SK-N-SH treated with all-trans-retinoic acid at 6 μM for 48 hours (cell line): ENCODE data around the gene LYPD6B.
A peak's percentile ranks its signal among the peaks of the same experiment; 100 is the strongest.

Source experiments
- ATAC-seq: fragments of 200-7000 bp; cut with Tn5 transposase; 3 replicates; pipeline ENCODE4 v1.9.1; 2020; ENCODE audit warnings: mild to moderate bottlenecking, moderate library complexity
- ARNTL ChIP-seq: fragments of 450-650 bp; formaldehyde crosslinking; IDR thresholded peaks from 2 replicates; pipeline ENCODE4 v1.5.0; 2020; ENCODE audit warnings: low read depth, mild to moderate bottlenecking, moderate library complexity, borderline replicate concordance
- BACH2 ChIP-seq: fragments of 250-450 bp; sonication (Bioruptor Pico); IDR thresholded peaks from 2 replicates; pipeline ENCODE4 v1.9.0; 2021; ENCODE audit warnings: mild to moderate bottlenecking, borderline replicate concordance
- CREB5 ChIP-seq: fragments of 250-450 bp; sonication (Bioruptor Pico); IDR thresholded peaks from 2 replicates; pipeline ENCODE4 v1.5.1; 2020; ENCODE audit warnings: low read depth, mild to moderate bottlenecking, moderate library complexity
- CSRNP3 ChIP-seq: fragments of 250-450 bp; sonication (Bioruptor Pico); IDR thresholded peaks from 2 replicates; pipeline ENCODE4 v1.5.1; 2021; ENCODE audit warnings: mild to moderate bottlenecking, moderate library complexity
- ESRRG ChIP-seq: fragments of 250-450 bp; sonication (Bioruptor Pico); IDR thresholded peaks from 2 replicates; pipeline ENCODE4 v1.6.1; 2021; ENCODE audit warnings: mild to moderate bottlenecking
- GLIS3 ChIP-seq: fragments of 250-450 bp; sonication (Bioruptor Pico); IDR thresholded peaks from 2 replicates; pipeline ENCODE4 v1.5.0; 2020; ENCODE audit warnings: mild to moderate bottlenecking, moderate library complexity
- ISL1 ChIP-seq: fragments of 250-450 bp; sonication (Bioruptor Pico); IDR thresholded peaks from 2 replicates; pipeline ENCODE4 v2.1.2; 2022; ENCODE audit warnings: mild to moderate bottlenecking, moderate library complexity
- OSR1 ChIP-seq: fragments of 250-450 bp; sonication (Bioruptor Pico); IDR thresholded peaks from 2 replicates; pipeline ENCODE4 v1.8.0; 2022; ENCODE audit warnings: moderate library complexity, mild to moderate bottlenecking, inconsistent platforms
- PATZ1 ChIP-seq: fragments of 250-450 bp; sonication (Bioruptor Pico); IDR thresholded peaks from 2 replicates; pipeline ENCODE4 v1.8.0; 2020; ENCODE audit warnings: mild to moderate bottlenecking, moderate library complexity, borderline replicate concordance
- POU6F1 ChIP-seq: fragments of 250-450 bp; sonication (Bioruptor Pico); IDR thresholded peaks from 2 replicates; pipeline ENCODE4 v1.8.0; 2021; ENCODE audit warnings: low read depth, mild to moderate bottlenecking, moderate library complexity, borderline replicate concordance
- PPARA ChIP-seq: fragments of 250-450 bp; sonication (Bioruptor Pico); IDR thresholded peaks from 2 replicates; pipeline ENCODE4 v1.5.0; 2020; ENCODE audit warnings: mild to moderate bottlenecking, borderline replicate concordance
- RARB ChIP-seq: fragments of 250-450 bp; sonication (Bioruptor Pico); IDR thresholded peaks from 2 replicates; pipeline ENCODE4 v1.8.0; 2021; ENCODE audit warnings: mild to moderate bottlenecking, moderate library complexity
- SNAI2 ChIP-seq: fragments of 250-450 bp; sonication (Bioruptor Pico); IDR thresholded peaks from 2 replicates; pipeline ENCODE4 v1.5.0; 2020; ENCODE audit warnings: mild to moderate bottlenecking, moderate library complexity
- TCF4 ChIP-seq: fragments of 250-450 bp; sonication (Bioruptor Pico); IDR thresholded peaks from 2 replicates; pipeline ENCODE4 v1.8.0; 2021; ENCODE audit warnings: mild to moderate bottlenecking, moderate library complexity, borderline replicate concordance
- TOX ChIP-seq: fragments of 250-450 bp; sonication (Bioruptor Pico); IDR thresholded peaks from 2 replicates; pipeline ENCODE4 v1.8.0; 2021; ENCODE audit warnings: mild to moderate bottlenecking, moderate library complexity, borderline replicate concordance
- TSHZ2 ChIP-seq: fragments of 250-450 bp; sonication (Bioruptor Pico); IDR thresholded peaks from 2 replicates; pipeline ENCODE4 v1.5.0; 2020; ENCODE audit warnings: mild to moderate bottlenecking, moderate library complexity
- ZC3H10 ChIP-seq: fragments of 250-450 bp; sonication (Bioruptor Pico); IDR thresholded peaks from 2 replicates; pipeline ENCODE4 v1.5.1; 2021; ENCODE audit warnings: mild to moderate bottlenecking, moderate library complexity
- ZFP3 ChIP-seq: fragments of 250-450 bp; sonication (Bioruptor Pico); IDR thresholded peaks from 2 replicates; pipeline ENCODE4 v1.5.0; 2020; ENCODE audit warnings: mild to moderate bottlenecking, moderate library complexity
- ZFP30 ChIP-seq: fragments of 450-650 bp; formaldehyde crosslinking; IDR thresholded peaks from 2 replicates; pipeline ENCODE4 v1.5.0; 2022; ENCODE audit warnings: mild to moderate bottlenecking, moderate library complexity
- ZNF8 ChIP-seq: fragments of 450-650 bp; formaldehyde crosslinking; IDR thresholded peaks from 2 replicates; pipeline ENCODE4 v1.5.0; 2020; ENCODE audit warnings: mild to moderate bottlenecking, moderate library complexity

Gene LYPD6B

GRCh38 chr2:149188291-149188690 is 149.8 kb downstream of the LYPD6B start:
- ATAC-seq, result no peak
- TF ChIP-seq SNAI2 (CRISPR knock-in tag), result no peak
- TF ChIP-seq TCF4 (CRISPR knock-in tag), result no peak

GRCh38 chr2:149189769-149190168 is 151.3 kb downstream of the LYPD6B start:
- ATAC-seq, result peak; percentile 68; the same call in 2 of the 3 replicates
- TF ChIP-seq CREB5 (CRISPR knock-in tag) (no peak), POU6F1 (CRISPR knock-in tag) (no peak), CSRNP3 (CRISPR knock-in tag) (no peak), ZC3H10 (CRISPR knock-in tag) (peak; percentile 64; the same call in 1 of the 2 replicates), GLIS3 (no peak), PATZ1 (CRISPR knock-in tag) (no peak), TOX (no peak), ZFP30 (no peak), SNAI2 (CRISPR knock-in tag) (no peak), ISL1 (CRISPR knock-in tag) (peak; percentile 77)

GRCh38 chr2:149191915-149192314 is 153.4 kb downstream of the LYPD6B start:
- TF ChIP-seq ZNF8 (CRISPR knock-in tag) (no peak), PATZ1 (CRISPR knock-in tag) (no peak), BACH2 (CRISPR knock-in tag) (no peak), CREB5 (CRISPR knock-in tag) (no peak), CSRNP3 (CRISPR knock-in tag) (no peak), POU6F1 (CRISPR knock-in tag) (no peak), TOX (no peak), ESRRG (CRISPR knock-in tag) (no peak), GLIS3 (no peak), PPARA (CRISPR knock-in tag) (no peak), OSR1 (CRISPR knock-in tag) (no peak), RARB (CRISPR knock-in tag) (no peak), ZFP3 (CRISPR knock-in tag) (no peak), ARNTL (CRISPR knock-in tag) (no peak), TCF4 (CRISPR knock-in tag) (no peak), TSHZ2 (CRISPR knock-in tag) (no peak)
- ATAC-seq, result no peak
